Measurements from ENCODE around the gene ZNF169. TPM values are rescaled to one million over a fixed set of nuclear protein-coding genes. Genes with fewer than 3 reads are reported as not detected.

Gene ZNF169
- 10 to 100 TPM in 2 of 4 donors, 1 to 10 TPM in 2; 4.4 to 16.3 (median 9.3) TPM for total RNA-seq

- TF ChIP-seq CTCF (IDR thresholded peaks at IDR 0.05; ENCODE audit: low read depth) = no peak
Measured at GRCh38 chr9:94259077-94259862, at the start of gene ZNF169. Gene ZNF169 (plus strand): TSS chr9:94259298. CDS start chr9:94278813, 19,515 bp downstream.

DNA sequence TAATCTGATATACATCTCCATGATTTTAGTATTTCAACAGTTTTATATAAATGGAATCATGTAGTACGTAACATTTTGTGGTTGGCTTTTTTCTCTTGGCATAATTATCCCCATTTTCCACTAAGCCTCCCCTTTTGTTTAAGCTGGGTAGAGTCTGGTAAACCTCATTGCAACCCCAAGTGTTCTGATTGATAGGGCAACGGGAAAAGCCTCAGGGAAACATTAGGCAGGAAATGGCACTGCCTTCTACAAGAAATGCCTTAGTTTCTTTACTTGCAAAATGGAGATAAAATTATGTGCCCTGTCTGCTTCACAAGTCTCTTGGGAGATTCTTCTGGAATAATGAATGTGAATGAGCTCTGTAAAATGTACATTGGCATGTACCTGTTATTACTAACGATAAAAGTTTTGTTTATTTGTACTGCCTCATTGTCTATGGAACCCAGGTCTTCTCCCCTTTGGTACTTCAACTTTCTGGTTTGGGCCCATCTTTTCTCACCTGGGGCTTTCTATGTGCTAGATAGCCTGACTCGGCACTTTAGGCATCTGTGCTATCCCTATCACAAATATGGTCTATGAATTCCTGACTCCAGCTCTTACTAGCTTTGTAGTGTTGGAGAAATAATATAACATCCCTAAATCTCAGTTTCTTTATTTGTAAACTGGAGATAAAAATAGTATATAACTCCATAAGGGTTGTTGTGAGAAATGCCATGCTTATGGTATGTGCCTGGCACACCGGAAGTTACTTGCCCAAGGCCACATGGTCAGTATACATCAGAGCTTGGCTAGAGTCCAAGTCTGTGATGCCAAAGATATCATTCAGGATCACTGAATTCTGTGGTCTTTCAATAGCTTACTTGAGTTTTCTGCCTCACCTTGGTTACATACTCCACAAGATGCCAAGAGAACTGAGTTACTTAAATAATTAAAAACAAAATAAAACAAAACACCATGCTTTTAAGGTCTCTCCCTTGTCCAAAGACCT lies 48.2 kb upstream of the ZNF169 start:
- no peak for TF ChIP-seq CTCF (IDR thresholded peaks at IDR 0.05; ENCODE audit: low read depth)

DNA sequence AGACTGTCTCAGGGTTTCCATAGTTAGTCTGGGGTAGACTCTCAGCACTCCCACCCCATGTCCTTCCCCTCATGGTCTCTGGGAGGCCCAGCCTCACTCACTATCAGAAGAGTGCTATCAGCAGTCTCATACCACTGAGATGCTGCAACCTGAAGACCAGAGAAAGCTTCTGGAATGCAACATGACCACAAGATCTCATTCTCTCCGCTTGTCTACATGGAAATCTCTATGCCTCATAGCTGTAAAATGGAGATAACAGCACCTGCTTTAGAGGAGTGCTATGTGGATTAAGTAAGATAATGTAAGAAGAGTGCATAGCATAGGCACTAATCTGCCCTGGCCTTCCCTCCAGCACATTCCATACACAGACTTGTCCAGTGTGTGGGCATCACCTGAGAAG lies 47.0 kb upstream of the ZNF169 start:
- TF ChIP-seq CTCF (IDR thresholded peaks at IDR 0.05; ENCODE audit: low read depth) = no peak

- no peak for TF ChIP-seq CTCF (IDR thresholded peaks at IDR 0.05; ENCODE audit: low read depth)
Measured at GRCh38 chr9:94212531-94212930, 46.6 kb upstream of the ZNF169 start.

- no peak for TF ChIP-seq CTCF (IDR thresholded peaks at IDR 0.05; ENCODE audit: low read depth)
Measured at GRCh38 chr9:94213511-94214124, 45.5 kb upstream of the ZNF169 start.

DNA sequence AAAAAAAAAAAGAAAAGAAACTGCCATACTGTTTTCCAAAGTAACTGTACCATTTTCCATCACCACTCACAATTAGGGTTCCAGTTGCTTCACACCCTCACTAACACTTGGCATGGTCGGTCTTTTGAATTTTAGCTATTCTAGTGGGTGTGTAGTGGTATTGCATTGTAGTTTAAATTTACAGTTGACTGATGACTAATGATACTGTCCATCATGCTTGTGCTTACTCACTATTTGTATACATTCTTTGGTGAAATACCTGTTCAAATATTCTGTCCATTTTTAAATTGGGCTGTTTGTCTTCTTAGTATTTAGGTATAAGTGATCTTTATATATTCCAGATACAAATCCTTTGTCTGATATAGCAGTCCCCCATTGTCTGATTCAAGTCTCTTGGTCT lies 36.2 kb upstream of the ZNF169 start:
- no peak for TF ChIP-seq CTCF (IDR thresholded peaks at IDR 0.05; ENCODE audit: low read depth)
